ENCODE data around the gene RNGTT. TPM values are rescaled to one million over a fixed set of nuclear protein-coding genes. Genes with fewer than 3 reads are reported as not detected.

Gene RNGTT
- polyA plus RNA-seq, 1 donor (not counting 4 experiments of a cell fraction or from before 2014, with no cell fraction given): 9.7 TPM

DNA sequence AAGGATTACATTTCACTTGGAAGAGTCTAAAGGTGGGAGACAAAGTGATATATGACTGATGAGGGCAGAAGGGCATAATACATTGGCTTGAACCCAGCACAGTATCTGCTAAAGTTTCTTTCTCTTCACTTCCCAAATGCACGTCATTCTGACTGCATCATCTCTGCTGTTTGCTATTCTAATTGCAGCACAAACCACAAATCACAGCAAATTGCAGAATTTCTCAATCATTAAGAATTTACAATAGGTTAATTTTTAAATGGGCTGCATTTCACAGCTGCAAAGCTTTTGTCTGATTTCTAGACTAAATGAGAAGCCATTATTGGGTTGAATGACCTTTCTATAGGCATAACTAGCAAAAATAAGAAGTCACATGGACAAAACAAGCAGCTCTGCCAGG is 337.0 kb downstream of the RNGTT start:
- Histone ChIP-seq H3K9ac (ENCODE audit: control insufficient read depth, extremely low read depth, insufficient read depth, low read length) (no peak overlapping the region), H3K79me2 (ENCODE audit: control insufficient read depth, insufficient read depth, low read length) (no peaks in the 10 kb centered on the region), H3K9me3 (ENCODE audit: control insufficient read depth, low read depth, low read length) (no peaks in the 10 kb centered on the region), H4K20me1 (ENCODE audit: control insufficient read depth, extremely low read depth, insufficient read depth, low read length) (no peaks in the 10 kb centered on the region), H3K4me1 (ENCODE audit: control insufficient read depth, extremely low read depth, insufficient read depth, low read length) (no peaks in the 10 kb centered on the region), H3K36me3 (ENCODE audit: control insufficient read depth in 2 of 2, extremely low read depth in 1 of 2, insufficient read depth in 2 of 2, low read length in 2 of 2) (no peaks in the 10 kb centered on the region), H3K9me1 (ENCODE audit: control insufficient read depth, extremely low read depth, insufficient read depth, low read length) (no peaks in the 10 kb centered on the region), H3K27me3 (ENCODE audit: control insufficient read depth, extremely low read depth, insufficient read depth, low read length) (no peaks in the 10 kb centered on the region), H3K4me2 (ENCODE audit: control insufficient read depth, extremely low read depth, insufficient read depth, low read depth, low read length) (no peak overlapping the region), H3K4me3 (ENCODE audit: control insufficient read depth in 2 of 3, extremely low read depth in 1 of 3, insufficient read depth in 2 of 3, low read depth in 1 of 3, low read length in 3 of 3) (no peak overlapping the region), H2AFZ (ENCODE audit: control insufficient read depth, low read length) (no peak overlapping the region), H3K27ac (ENCODE audit: control insufficient read depth, insufficient read depth, low read length) (no peak overlapping the region)
- dilution Hi-C loops (cut with MboI; ENCODE audit: extremely low pct_ligation_motif_present, low sequenced_read_pairs): no loop called here
- DNase-seq (ENCODE audit: low read depth, low spot score) (no peak), FAIRE-seq (no peak)
- TF ChIP-seq EZH2 (IDR thresholded peaks at IDR 0.05; ENCODE audit: low read length): no peak
- TF ChIP-seq, protein P1, sequence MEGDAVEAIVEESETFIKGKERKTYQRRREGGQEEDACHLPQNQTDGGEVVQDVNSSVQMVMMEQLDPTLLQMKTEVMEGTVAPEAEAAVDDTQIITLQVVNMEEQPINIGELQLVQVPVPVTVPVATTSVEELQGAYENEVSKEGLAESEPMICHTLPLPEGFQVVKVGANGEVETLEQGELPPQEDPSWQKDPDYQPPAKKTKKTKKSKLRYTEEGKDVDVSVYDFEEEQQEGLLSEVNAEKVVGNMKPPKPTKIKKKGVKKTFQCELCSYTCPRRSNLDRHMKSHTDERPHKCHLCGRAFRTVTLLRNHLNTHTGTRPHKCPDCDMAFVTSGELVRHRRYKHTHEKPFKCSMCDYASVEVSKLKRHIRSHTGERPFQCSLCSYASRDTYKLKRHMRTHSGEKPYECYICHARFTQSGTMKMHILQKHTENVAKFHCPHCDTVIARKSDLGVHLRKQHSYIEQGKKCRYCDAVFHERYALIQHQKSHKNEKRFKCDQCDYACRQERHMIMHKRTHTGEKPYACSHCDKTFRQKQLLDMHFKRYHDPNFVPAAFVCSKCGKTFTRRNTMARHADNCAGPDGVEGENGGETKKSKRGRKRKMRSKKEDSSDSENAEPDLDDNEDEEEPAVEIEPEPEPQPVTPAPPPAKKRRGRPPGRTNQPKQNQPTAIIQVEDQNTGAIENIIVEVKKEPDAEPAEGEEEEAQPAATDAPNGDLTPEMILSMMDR (optimal IDR thresholded peaks at IDR 0.05 in 1 of 3, IDR thresholded peaks at IDR 0.05 in 1 of 3, conservative IDR thresholded peaks at IDR 0.05 in 1 of 3; ENCODE audit: extremely low read depth in 1 of 3, insufficient read depth in 2 of 3, low read length in 3 of 3): no peak

DNA sequence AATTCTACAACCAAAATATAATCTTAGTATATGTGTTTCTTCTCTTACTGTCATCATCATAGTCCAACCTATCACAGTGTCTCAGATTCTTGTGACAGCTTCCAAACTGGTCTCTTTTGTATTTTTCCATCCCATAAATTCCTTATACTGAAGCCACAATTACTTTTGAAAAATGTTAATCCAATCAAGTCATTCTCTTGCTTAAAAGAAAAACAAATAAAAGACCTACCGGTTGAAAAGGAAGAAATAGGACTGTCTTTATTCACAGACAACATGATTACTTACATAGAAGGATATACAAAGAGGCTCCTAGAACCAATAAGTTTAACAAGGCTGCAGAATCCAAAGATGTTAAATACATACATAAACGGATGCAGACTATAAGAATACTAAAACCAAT is 339.9 kb downstream of the RNGTT start:
- no peaks in the 10 kb centered on the region for H3K4me1 ChIP-seq (ENCODE audit: control insufficient read depth, extremely low read depth, insufficient read depth, low read length)
- no peak for FAIRE-seq
- no peak overlapping the region for H3K27ac ChIP-seq (ENCODE audit: control insufficient read depth, insufficient read depth, low read length)

More for the DNA sequence above, 339.9 kb downstream of the RNGTT start:
- Histone ChIP-seq H2AFZ (ENCODE audit: control insufficient read depth, low read length) (no peak overlapping the region), H4K20me1 (ENCODE audit: control insufficient read depth, extremely low read depth, insufficient read depth, low read length) (no peaks in the 10 kb centered on the region), H3K79me2 (ENCODE audit: control insufficient read depth, insufficient read depth, low read length) (no peaks in the 10 kb centered on the region), H3K4me3 (ENCODE audit: control insufficient read depth in 2 of 3, extremely low read depth in 1 of 3, insufficient read depth in 2 of 3, low read depth in 1 of 3, low read length in 3 of 3) (no peak overlapping the region), H3K36me3 (ENCODE audit: control insufficient read depth in 2 of 2, extremely low read depth in 1 of 2, insufficient read depth in 2 of 2, low read length in 2 of 2) (no peaks in the 10 kb centered on the region), H3K27me3 (ENCODE audit: control insufficient read depth, extremely low read depth, insufficient read depth, low read length) (no peaks in the 10 kb centered on the region), H3K9ac (ENCODE audit: control insufficient read depth, extremely low read depth, insufficient read depth, low read length) (no peak overlapping the region), H3K9me3 (ENCODE audit: control insufficient read depth, low read depth, low read length) (no peaks in the 10 kb centered on the region), H3K9me1 (ENCODE audit: control insufficient read depth, extremely low read depth, insufficient read depth, low read length) (no peaks in the 10 kb centered on the region), H3K4me2 (ENCODE audit: control insufficient read depth, extremely low read depth, insufficient read depth, low read depth, low read length) (no peak overlapping the region)
- DNase-seq (ENCODE audit: low read depth, low spot score): no peak
- dilution Hi-C loops (cut with MboI; ENCODE audit: extremely low pct_ligation_motif_present, low sequenced_read_pairs): no loop called here
- no peak for TF ChIP-seq EZH2 (IDR thresholded peaks at IDR 0.05; ENCODE audit: low read length)
- TF ChIP-seq, protein P1 (optimal IDR thresholded peaks at IDR 0.05 in 1 of 3, IDR thresholded peaks at IDR 0.05 in 1 of 3, conservative IDR thresholded peaks at IDR 0.05 in 1 of 3; ENCODE audit: extremely low read depth in 1 of 3, insufficient read depth in 2 of 3, low read length in 3 of 3): no peak
